H9 (cell line): ENCODE measurements around the gene PSME1. TPM values are rescaled to one million over a fixed set of nuclear protein-coding genes. Genes with fewer than 3 reads are reported as not detected.
A peak's percentile ranks its signal among the peaks of the same experiment; 100 is the strongest.

Experiments used
- DNase-seq: peaks from one replicate; pipeline ENCODE4 v3.0.0-alpha.2; 2017
- H2AFZ ChIP-seq: one replicate; pipeline ENCODE4 v1.6.1; 2013; ENCODE audit warnings: mild to moderate bottlenecking, low read length, control low read depth, moderate library complexity
- H2AK5ac ChIP-seq: 2 replicates; pipeline ENCODE4 v1.6.1; 2013; ENCODE audit warnings: low read length, control low read depth, mixed read lengths; ENCODE audit not compliant: insufficient read length
- H2BK120ac ChIP-seq: one replicate; pipeline ENCODE4 v1.6.1; 2013; ENCODE audit warnings: low read depth, mild to moderate bottlenecking, low read length, control low read depth, inconsistent platforms; ENCODE audit not compliant: poor library complexity, severe bottlenecking
- H2BK12ac ChIP-seq: 2 replicates; pipeline ENCODE4 v1.6.1; 2013; ENCODE audit warnings: low read length, control low read depth, mixed read lengths, low read depth; ENCODE audit not compliant: insufficient read length
- H2BK15ac ChIP-seq: 2 replicates; pipeline ENCODE4 v1.6.1; 2013; ENCODE audit warnings: low read depth, low read length, control low read depth
- H2BK20ac ChIP-seq: one replicate; pipeline ENCODE4 v1.6.1; 2013; ENCODE audit warnings: low read depth, mild to moderate bottlenecking, low read length, control low read depth, inconsistent platforms; ENCODE audit not compliant: poor library complexity, severe bottlenecking
- H2BK5ac ChIP-seq: 2 replicates; pipeline ENCODE4 v1.6.1; 2013; ENCODE audit warnings: low read length, control low read depth, mixed read lengths; ENCODE audit not compliant: insufficient read length
- H3K14ac ChIP-seq: 2 replicates; pipeline ENCODE4 v1.6.1; 2013; ENCODE audit warnings: low read length, control low read depth; ENCODE audit not compliant: insufficient read depth
- H3K18ac ChIP-seq: 2 replicates; pipeline ENCODE4 v1.6.1; 2013; ENCODE audit warnings: low read depth, mild to moderate bottlenecking, mixed read lengths, low read length, control low read depth; ENCODE audit not compliant: insufficient read length
- H3K23ac ChIP-seq: 2 replicates; pipeline ENCODE4 v1.6.1; 2013; ENCODE audit warnings: low read length, control low read depth, mixed read lengths, low read depth; ENCODE audit not compliant: insufficient read length
- H3K23me2 ChIP-seq: 2 replicates; pipeline ENCODE4 v1.6.1; 2013; ENCODE audit warnings: low read depth, mild to moderate bottlenecking, mixed read lengths, low read length, control low read depth; ENCODE audit not compliant: insufficient read length, poor library complexity, severe bottlenecking
- H3K27ac ChIP-seq: 2 replicates; pipeline ENCODE4 v1.5.1; 2013; ENCODE audit warnings: low read length, control low read depth, mixed read lengths, low read depth; ENCODE audit not compliant: insufficient read length
- H3K27me3 ChIP-seq: 2 replicates; pipeline ENCODE4 v1.6.1; 2013; ENCODE audit warnings: low read length, control low read depth, inconsistent platforms; ENCODE audit not compliant: insufficient read depth
- H3K4ac ChIP-seq: 2 replicates; pipeline ENCODE4 v1.6.1; 2013; ENCODE audit warnings: low read depth, mild to moderate bottlenecking, control low read depth, inconsistent platforms, low read length, moderate library complexity
- H3K4me1 ChIP-seq: 2 replicates; pipeline ENCODE4 v1.6.1; 2013; ENCODE audit warnings: low read length, control low read depth, inconsistent platforms; ENCODE audit not compliant: insufficient read depth
- H3K4me2 ChIP-seq: 2 replicates; pipeline ENCODE4 v1.6.1; 2013; ENCODE audit warnings: low read length, control low read depth, mixed read lengths; ENCODE audit not compliant: insufficient read length, insufficient read depth
- H3K56ac ChIP-seq: 2 replicates; pipeline ENCODE4 v1.6.1; 2013; ENCODE audit warnings: low read depth, mild to moderate bottlenecking, mixed read lengths, low read length, control low read depth; ENCODE audit not compliant: insufficient read length
- H3K79me1 ChIP-seq: 2 replicates; pipeline ENCODE4 v1.6.1; 2013; ENCODE audit warnings: low read depth, mild to moderate bottlenecking, moderate library complexity, low read length, control low read depth, inconsistent platforms; ENCODE audit not compliant: insufficient read depth, poor library complexity, severe bottlenecking
- H3K79me2 ChIP-seq: 2 replicates; pipeline ENCODE4 v1.6.1; 2013; ENCODE audit warnings: low read length, control low read depth, inconsistent platforms; ENCODE audit not compliant: insufficient read depth
- H3K9ac ChIP-seq: 2 replicates; pipeline ENCODE4 v1.6.1; 2013; ENCODE audit warnings: low read length, control low read depth, mixed read lengths; ENCODE audit not compliant: insufficient read length; ENCODE audit errors: extremely low read depth
- H3K9me3 ChIP-seq: one replicate; pipeline ENCODE4 v1.6.1; 2013; ENCODE audit warnings: low read depth, low read length, inconsistent platforms; ENCODE audit not compliant: control insufficient read depth
- H3T11ph ChIP-seq: one replicate; pipeline ENCODE4 v1.6.1; 2013; ENCODE audit warnings: mild to moderate bottlenecking, low read length, control low read depth, inconsistent platforms
- H4K20me1 ChIP-seq: one replicate; pipeline ENCODE4 v1.6.1; 2013; ENCODE audit not compliant: control insufficient read depth, insufficient read length, insufficient read depth
- H4K5ac ChIP-seq: 2 replicates; pipeline ENCODE4 v1.6.1; 2013; ENCODE audit warnings: low read depth, mild to moderate bottlenecking, mixed read lengths, low read length, control low read depth; ENCODE audit not compliant: insufficient read length
- H4K8ac ChIP-seq: replicated peaks from 2 replicates; pipeline ENCODE4 v1.6.1; 2013; ENCODE audit warnings: low read length, control low read depth, mixed read lengths, low read depth; ENCODE audit not compliant: insufficient read length
- H4K91ac ChIP-seq: 2 replicates; pipeline ENCODE4 v1.6.1; 2013; ENCODE audit warnings: low read depth, mild to moderate bottlenecking, moderate library complexity, mixed read lengths, low read length, control low read depth; ENCODE audit not compliant: insufficient read length
- H3K27ac Mint-ChIP-seq, 3 experiments: 2 replicates in 2 of 3; 3 replicates in 1 of 3; pipeline ENCODE4 v1.8.0; 2020 to 2021; ENCODE audit warnings: mixed read lengths in 3 of 3, mild to moderate bottlenecking in 1 of 3, moderate library complexity in 1 of 3
- H3K27me3 Mint-ChIP-seq: 2 replicates; pipeline ENCODE4 v1.8.0; 2021; ENCODE audit warnings: low read depth, mild to moderate bottlenecking, moderate library complexity, mixed read lengths
- H3K36me3 Mint-ChIP-seq, 3 experiments: 2 replicates in 2 of 3; 3 replicates in 1 of 3; pipeline ENCODE4 v1.8.0; 2020 to 2021; ENCODE audit warnings: low read depth in 3 of 3, mixed read lengths in 3 of 3; ENCODE audit not compliant: insufficient read depth in 1 of 3
- H3K4me1 Mint-ChIP-seq, 2 experiments: 2 replicates each; pipeline ENCODE4 v1.8.0; 2020; ENCODE audit warnings: mixed read lengths in 2 of 2
- H3K4me3 Mint-ChIP-seq, 2 experiments: 2 replicates in 1 of 2; 3 replicates in 1 of 2; pipeline ENCODE4 v1.8.0; 2020 to 2021; ENCODE audit warnings: mild to moderate bottlenecking in 2 of 2, mixed read lengths in 2 of 2, moderate library complexity in 1 of 2
- H3K9me3 Mint-ChIP-seq, 2 experiments: 2 replicates in 1 of 2; 3 replicates in 1 of 2; pipeline ENCODE4 v1.8.0; 2020; ENCODE audit warnings: mild to moderate bottlenecking in 2 of 2, mixed read lengths in 2 of 2, moderate library complexity in 1 of 2
- WGBS: extraction: QIAGEN DNeasy Blood & Tissue Kit; methylation state at CpG from one replicate; pipeline ENCODE4 v1.1.7; 2013; ENCODE audit warnings: missing lambda C conversion rate, low lambda C conversion rate, mixed read lengths; ENCODE audit not compliant: insufficient read length; ENCODE audit errors: extremely low coverage; 5-methylcytosine and 5-hydroxymethylcytosine counted together
- total RNA-seq: library from RNA; stranded (reverse); gene quantifications from 2 replicates; pipeline ENCODE4 v1.2.1, GENCODE V29; 2021
- TF ChIP-seq, protein P1 (sequence below): fragments of 200-600 bp; sonication (generic); conservative IDR thresholded peaks from 3 replicates; pipeline ENCODE4 v1.8.0; 2021; ENCODE audit warnings: antibody characterized with exemption, mild to moderate bottlenecking

Gene PSME1
- total RNA-seq, 1 experiment from 2014 or later: 109 TPM

DNA sequence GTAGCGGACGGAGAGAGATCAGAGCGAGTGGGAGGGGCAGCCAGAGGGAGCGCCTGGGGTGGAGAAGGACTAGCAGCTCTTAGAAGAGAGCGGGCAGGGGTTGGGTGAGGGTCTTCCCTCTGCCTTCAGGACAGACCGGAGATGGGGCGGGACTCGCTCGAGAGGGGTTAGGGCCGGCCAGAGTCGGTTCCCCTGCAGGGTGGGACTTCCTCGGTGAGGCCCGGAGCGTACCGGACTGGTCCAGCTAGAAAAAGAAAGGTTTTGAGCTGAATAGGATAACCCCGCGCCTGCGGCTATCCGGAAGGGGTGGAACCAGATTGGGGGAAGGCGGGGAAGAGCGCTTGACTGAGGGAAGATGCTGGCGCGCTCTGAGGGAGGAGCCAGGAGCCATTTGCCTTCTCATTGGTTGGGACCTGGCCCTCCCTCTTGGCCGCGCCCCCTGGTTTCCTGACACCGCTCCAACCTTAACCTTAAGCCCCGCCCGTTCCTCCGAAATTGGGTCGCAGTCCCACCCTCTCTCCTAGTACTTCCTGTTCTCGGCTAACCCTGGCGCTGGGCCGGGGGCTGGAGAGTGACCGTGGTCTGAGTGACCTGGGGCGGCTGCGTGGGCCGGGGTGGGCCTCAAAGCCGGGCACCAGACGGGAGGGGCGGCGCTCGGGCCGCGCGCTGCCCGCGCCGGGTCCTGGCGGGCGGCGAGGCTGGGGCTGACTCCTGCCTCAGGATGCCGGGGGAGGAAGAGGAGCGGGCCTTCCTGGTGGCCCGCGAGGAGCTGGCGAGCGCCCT, 11.2 kb downstream of the PSME1 start, which contains the start of gene RNF31:
RNF31 (plus strand) TSS at position 521 of the 783 bp plus-strand sequence; CDS start at position 722, 201 bp downstream.
- peaks cover 8% of the 10 kb centered on the region; the same call in 1 of the 2 replicates for H3K79me2 ChIP-seq
- Mint-ChIP-seq H3K36me3 (peaks cover 20 to 65% (median 62%) of the 10 kb centered on the region in 3 experiments), H3K27me3 (no peaks in the 10 kb centered on the region), H3K4me1 (peaks cover 21 to 24% of the 10 kb centered on the region in 2 experiments), H3K9me3 (no peaks in the 10 kb centered on the region), H3K4me3 (peak within 1 kb of the TSS; percentile 96 to 99), H3K27ac (peak within 1 kb of the TSS; percentile 96 to 99 (median 98))
- no peak within 1 kb of the TSS for H4K91ac ChIP-seq
- H3K79me1 ChIP-seq: peaks cover 4% of the 10 kb centered on the region
- no peak within 1 kb of the TSS for H2BK15ac ChIP-seq
- no peak within 1 kb of the TSS for H3K27ac ChIP-seq
- no peak within 1 kb of the TSS for H2BK12ac ChIP-seq
- no peak within 1 kb of the TSS for H3T11ph ChIP-seq
- peak within 1 kb of the TSS; percentile 77 for H3K18ac ChIP-seq
- H4K20me1 ChIP-seq: no peaks in the 10 kb centered on the region
- TF ChIP-seq, protein P1, sequence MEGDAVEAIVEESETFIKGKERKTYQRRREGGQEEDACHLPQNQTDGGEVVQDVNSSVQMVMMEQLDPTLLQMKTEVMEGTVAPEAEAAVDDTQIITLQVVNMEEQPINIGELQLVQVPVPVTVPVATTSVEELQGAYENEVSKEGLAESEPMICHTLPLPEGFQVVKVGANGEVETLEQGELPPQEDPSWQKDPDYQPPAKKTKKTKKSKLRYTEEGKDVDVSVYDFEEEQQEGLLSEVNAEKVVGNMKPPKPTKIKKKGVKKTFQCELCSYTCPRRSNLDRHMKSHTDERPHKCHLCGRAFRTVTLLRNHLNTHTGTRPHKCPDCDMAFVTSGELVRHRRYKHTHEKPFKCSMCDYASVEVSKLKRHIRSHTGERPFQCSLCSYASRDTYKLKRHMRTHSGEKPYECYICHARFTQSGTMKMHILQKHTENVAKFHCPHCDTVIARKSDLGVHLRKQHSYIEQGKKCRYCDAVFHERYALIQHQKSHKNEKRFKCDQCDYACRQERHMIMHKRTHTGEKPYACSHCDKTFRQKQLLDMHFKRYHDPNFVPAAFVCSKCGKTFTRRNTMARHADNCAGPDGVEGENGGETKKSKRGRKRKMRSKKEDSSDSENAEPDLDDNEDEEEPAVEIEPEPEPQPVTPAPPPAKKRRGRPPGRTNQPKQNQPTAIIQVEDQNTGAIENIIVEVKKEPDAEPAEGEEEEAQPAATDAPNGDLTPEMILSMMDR: no peak
- peak within 1 kb of the TSS; percentile 81; the same call in 1 of the 2 replicates for H3K14ac ChIP-seq
- peak; percentile 98 for DNase-seq
- H3K4me1 ChIP-seq: no peaks in the 10 kb centered on the region
- no peak within 1 kb of the TSS for H4K5ac ChIP-seq
- H3K27me3 ChIP-seq: no peaks in the 10 kb centered on the region
- no peak within 1 kb of the TSS for H2AFZ ChIP-seq
- no peak within 1 kb of the TSS for H3K4ac ChIP-seq
- H3K23ac ChIP-seq: no peak within 1 kb of the TSS
- H2AK5ac ChIP-seq: no peak within 1 kb of the TSS
- H3K56ac ChIP-seq: no peak within 1 kb of the TSS
- H3K23me2 ChIP-seq: peaks cover 19% of the 10 kb centered on the region
- H3K4me2 ChIP-seq: peak within 1 kb of the TSS; percentile 83
- H3K9ac ChIP-seq: peak within 1 kb of the TSS; percentile 86
- no CpG with 5 or more reads among the region's 57 CpGs for WGBS
- no peaks in the 10 kb centered on the region for H3K9me3 ChIP-seq
- no peak within 1 kb of the TSS for H2BK5ac ChIP-seq
- H2BK20ac ChIP-seq: no peak within 1 kb of the TSS
- no peak within 1 kb of the TSS for H2BK120ac ChIP-seq
- no peak within 1 kb of the TSS for H4K8ac ChIP-seq
